OCI-LY1 (cell line): ENCODE data around the gene MEPCE.

Source experiments
- CTCF ChIP-seq: fragments of 200-600 bp; sonication (generic), shearing (Covaris generic); IDR thresholded peaks from 2 replicates; pipeline ENCODE4 v1.5.1; 2017; ENCODE audit warnings: mild to moderate bottlenecking, antibody characterized with exemption, low read length, moderate library complexity, mixed read lengths
- EZH2 ChIP-seq: fragments of 200-600 bp; sonication (generic), shearing (Covaris generic); IDR thresholded peaks from 2 replicates; pipeline ENCODE4 v1.8.0; 2017; ENCODE audit warnings: borderline replicate concordance, mixed run types, mild to moderate bottlenecking, antibody characterized with exemption, low read length, moderate library complexity, mixed read lengths

DNA sequence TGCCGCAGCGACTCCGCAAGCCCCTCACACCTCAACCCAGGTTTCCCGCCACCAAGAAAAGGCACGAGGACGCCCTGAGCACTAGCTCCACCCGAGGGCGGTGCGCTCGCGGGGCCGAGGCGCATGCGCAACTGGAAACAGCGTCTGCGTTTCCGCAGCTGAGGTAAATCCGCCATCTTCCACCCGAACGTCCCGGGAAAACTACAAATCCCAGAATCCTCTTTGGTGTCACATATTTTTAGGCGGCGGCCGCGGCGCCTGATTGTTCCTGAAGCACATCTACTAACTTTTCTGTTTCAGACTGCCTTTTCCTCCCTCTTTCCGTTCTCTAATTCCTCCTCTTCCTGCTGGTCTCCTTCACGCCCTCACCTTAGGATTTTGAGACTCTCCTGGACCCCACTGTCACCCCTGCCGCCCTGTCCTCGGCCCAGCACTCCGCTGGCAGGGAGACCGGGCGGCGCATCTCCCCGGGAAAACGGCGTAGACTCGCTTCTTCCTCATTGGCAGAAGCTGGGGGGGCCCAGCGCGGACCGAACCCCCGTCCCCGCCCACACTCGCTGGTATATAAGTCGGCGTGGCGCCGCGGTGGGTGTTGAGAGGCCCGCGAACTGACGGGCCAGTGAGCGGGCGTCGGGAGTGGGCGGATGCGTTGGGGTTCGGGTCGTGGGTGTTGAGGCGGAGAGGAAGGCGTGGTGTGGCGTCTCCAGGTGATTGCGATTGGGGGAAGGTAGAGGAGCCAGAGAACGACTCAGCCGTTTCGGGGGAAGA lies 1.2 kb upstream of the MEPCE start, which contains the start of gene ZCWPW1:
- TF ChIP-seq CTCF = no peak
- TF ChIP-seq EZH2 = no peak
